Activated naive CD8-positive, alpha-beta T cell treated with anti-CD3 and anti-CD28 coated beads, Interleukin-2, amount 50 U/mL, for 24 hours (primary cell): Measurements from ENCODE around the gene HOMER2.
A peak's percentile ranks its signal among the peaks of the same experiment; 100 is the strongest.

ENCODE experiments used
- ATAC-seq: fragments of 150-1000 bp; cut with Tn5 transposase; one replicate; pipeline ENCODE4 v1.10.0; 2021
- DNase-seq: peaks from one replicate; pipeline ENCODE4 v3.0.0; 2021
- H3K27ac Mint-ChIP-seq: one replicate; pipeline ENCODE4 v1.8.0; 2021; ENCODE audit warnings: mild to moderate bottlenecking, mixed read lengths
- H3K27me3 Mint-ChIP-seq: one replicate; pipeline ENCODE4 v1.8.0; 2021; ENCODE audit warnings: mixed read lengths
- H3K36me3 Mint-ChIP-seq: one replicate; pipeline ENCODE4 v1.8.0; 2021; ENCODE audit warnings: low read depth, mixed read lengths
- H3K4me1 Mint-ChIP-seq: one replicate; pipeline ENCODE4 v1.8.0; 2021; ENCODE audit warnings: mixed read lengths
- H3K4me3 Mint-ChIP-seq: one replicate; pipeline ENCODE4 v1.8.0; 2021; ENCODE audit warnings: mild to moderate bottlenecking, moderate library complexity, mixed read lengths
- H3K9me3 Mint-ChIP-seq: one replicate; pipeline ENCODE4 v1.8.0; 2021; ENCODE audit warnings: mixed read lengths

HOMER2 gene

GRCh38 chr15:82810890-82811426 lies 141.6 kb downstream of the HOMER2 start:
- no peak for ATAC-seq
- H3K4me1 Mint-ChIP-seq: peaks cover 62% of the 10 kb centered on the region
- H3K27ac Mint-ChIP-seq: peak overlapping the region; percentile 98
- peak overlapping the region; percentile 95 for H3K4me3 Mint-ChIP-seq
- no peaks in the 10 kb centered on the region for H3K27me3 Mint-ChIP-seq
- peaks cover 37% of the 10 kb centered on the region for H3K36me3 Mint-ChIP-seq
- DNase-seq: peak; percentile 24
- no peaks in the 10 kb centered on the region for H3K9me3 Mint-ChIP-seq

- ATAC-seq (peak; percentile 1), DNase-seq (peak; percentile 50)
- H3K36me3 Mint-ChIP-seq: peaks cover 31% of the 10 kb centered on the region
- peak overlapping the region; percentile 98 for H3K27ac Mint-ChIP-seq
- peaks cover 59% of the 10 kb centered on the region for H3K4me1 Mint-ChIP-seq
- H3K9me3 Mint-ChIP-seq: no peaks in the 10 kb centered on the region
- H3K27me3 Mint-ChIP-seq: no peaks in the 10 kb centered on the region
- H3K4me3 Mint-ChIP-seq: peak overlapping the region; percentile 95
Observed at GRCh38 chr15:82810061-82810889, 142.2 kb downstream of the HOMER2 start.

- Mint-ChIP-seq H3K27ac (peak within 1 kb of the TSS; percentile 98), H3K9me3 (no peaks in the 10 kb centered on the region)
Observed at GRCh38 chr15:82809308-82810060, 143.0 kb downstream of the HOMER2 start, which contains the start of gene WHAMM. WHAMM (plus strand) TSS chr15:82809628; CDS start chr15:82809727, 99 bp downstream.

GRCh38 chr15:82808634-82809041 lies 143.9 kb downstream of the HOMER2 start:
- H3K36me3 Mint-ChIP-seq: peaks cover 20% of the 10 kb centered on the region
- ATAC-seq: no peak

More at GRCh38 chr15:82809308-82810060, 143.0 kb downstream of the HOMER2 start, which contains the start of gene WHAMM:
- DNase-seq (peak; percentile 95), ATAC-seq (peak; percentile 96)
- Mint-ChIP-seq H3K36me3 (peaks cover 28% of the 10 kb centered on the region), H3K4me3 (peak within 1 kb of the TSS; percentile 95), H3K4me1 (peaks cover 56% of the 10 kb centered on the region), H3K27me3 (no peaks in the 10 kb centered on the region)

GRCh38 chr15:82807920-82808633 lies 144.4 kb downstream of the HOMER2 start:
- peaks cover 17% of the 10 kb centered on the region for H3K36me3 Mint-ChIP-seq
- ATAC-seq (no peak), DNase-seq (peak; percentile 9)
- H3K4me3 Mint-ChIP-seq: no peak overlapping the region
- peaks cover 3% of the 10 kb centered on the region for H3K27me3 Mint-ChIP-seq
- peak overlapping the region; percentile 71 for H3K27ac Mint-ChIP-seq
- H3K9me3 Mint-ChIP-seq: no peaks in the 10 kb centered on the region
- peaks cover 50% of the 10 kb centered on the region for H3K4me1 Mint-ChIP-seq

More at GRCh38 chr15:82808634-82809041, 143.9 kb downstream of the HOMER2 start:
- no peaks in the 10 kb centered on the region for H3K9me3 Mint-ChIP-seq
- H3K27me3 Mint-ChIP-seq: peaks cover 3% of the 10 kb centered on the region
- peak overlapping the region; percentile 81 for H3K27ac Mint-ChIP-seq
- H3K4me1 Mint-ChIP-seq: peaks cover 52% of the 10 kb centered on the region
- no peak for DNase-seq
- peak overlapping the region; percentile 71 for H3K4me3 Mint-ChIP-seq

GRCh38 chr15:82805994-82806406 lies 146.5 kb downstream of the HOMER2 start, which contains the start of gene FSD2:
FSD2 (minus strand) TSS chr15:82806069; CDS start chr15:82787390, 18,679 bp downstream.
- Mint-ChIP-seq H3K27me3 (peaks cover 11% of the 10 kb centered on the region), H3K4me3 (no peak within 1 kb of the TSS), H3K9me3 (no peaks in the 10 kb centered on the region), H3K36me3 (peaks cover 4% of the 10 kb centered on the region), H3K4me1 (peaks cover 31% of the 10 kb centered on the region), H3K27ac (peak within 1 kb of the TSS; percentile 12)
- ATAC-seq: no peak
- peak; percentile 7 for DNase-seq

GRCh38 chr15:82804575-82804949 lies 148.0 kb downstream of the HOMER2 start:
- Mint-ChIP-seq H3K4me3 (no peak overlapping the region), H3K4me1 (peaks cover 24% of the 10 kb centered on the region), H3K9me3 (no peaks in the 10 kb centered on the region), H3K27ac (no peak overlapping the region), H3K27me3 (peaks cover 16% of the 10 kb centered on the region), H3K36me3 (no peaks in the 10 kb centered on the region)
- ATAC-seq (no peak), DNase-seq (no peak)

- no peak for DNase-seq
- Mint-ChIP-seq H3K27me3 (peaks cover 22% of the 10 kb centered on the region), H3K4me1 (peaks cover 20% of the 10 kb centered on the region), H3K36me3 (no peaks in the 10 kb centered on the region), H3K9me3 (no peaks in the 10 kb centered on the region), H3K27ac (no peak overlapping the region), H3K4me3 (no peak overlapping the region)
- no peak for ATAC-seq
Observed at GRCh38 chr15:82803793-82804574, 148.5 kb downstream of the HOMER2 start.

- DNase-seq: no peak
- Mint-ChIP-seq H3K27ac (no peak overlapping the region), H3K27me3 (peaks cover 22% of the 10 kb centered on the region), H3K36me3 (no peaks in the 10 kb centered on the region), H3K4me1 (peaks cover 8% of the 10 kb centered on the region), H3K4me3 (no peak overlapping the region), H3K9me3 (no peaks in the 10 kb centered on the region)
- no peak for ATAC-seq
Observed at GRCh38 chr15:82802497-82802896, 150.0 kb downstream of the HOMER2 start.

- H3K4me1 Mint-ChIP-seq: no peaks in the 10 kb centered on the region
- H3K27me3 Mint-ChIP-seq: peaks cover 22% of the 10 kb centered on the region
Observed at GRCh38 chr15:82799183-82799841, 153.2 kb downstream of the HOMER2 start.

More at GRCh38 chr15:82799183-82799841, 153.2 kb downstream of the HOMER2 start:
- H3K27ac Mint-ChIP-seq: no peak overlapping the region
- peaks cover 2% of the 10 kb centered on the region for H3K9me3 Mint-ChIP-seq
- DNase-seq (no peak), ATAC-seq (no peak)
- H3K4me3 Mint-ChIP-seq: no peak overlapping the region
- no peaks in the 10 kb centered on the region for H3K36me3 Mint-ChIP-seq
